Endothelial cell of umbilical vein (primary cell): ENCODE data around the gene COX4I1. TPM values are rescaled to one million over a fixed set of nuclear protein-coding genes. Genes with fewer than 3 reads are reported as not detected.

Experiments used
- Bru-seq: library from RNA; stranded (reverse); fragments of 400-500 nt; gene quantifications from one replicate; lab custom pipeline; 2021; lab: Mats Ljungman, UMichigan
- BruChase-seq, 2 experiments: library from RNA; stranded (reverse); fragments of 400-500 nt; gene quantifications; one replicate each; lab custom pipeline; 2021; lab: Mats Ljungman, UMichigan
- BruUV-seq: library from RNA; stranded (reverse); fragments of 400-500 nt; replicated peaks from 2 replicates; lab custom pipeline; 2021; lab: Mats Ljungman, UMichigan
- CTCF ChIA-PET: fragments of 300-600, 350-600 bp; sonication (Branson Sonifier 250); formaldehyde crosslinking; loops from one replicate; lab custom pipeline; 2021; ENCODE audit warnings: antibody characterized with exemption, inconsistent platforms; lab: Charles Lee
- POLR2A ChIA-PET: fragments of 300-600, 350-600 bp; sonication (Branson Sonifier 250); formaldehyde crosslinking; loops from one replicate; lab custom pipeline; 2021; ENCODE audit warnings: antibody characterized with exemption, inconsistent platforms; lab: Charles Lee
- DNase-seq: peaks from one replicate; pipeline ENCODE4 v3.0.0-alpha.2; 2011; ENCODE audit warnings: low read depth, low spot score
- FAIRE-seq: peaks from 2 replicates; lab custom pipeline; 2011; peaks lifted over from hg19 to GRCh38; lab: Jason Lieb, UNC
- H2AFZ ChIP-seq: 2 replicates; pipeline ENCODE4 v1.6.0; 2012; ENCODE audit warnings: low read depth, low read length, control low read depth, inconsistent platforms
- H3K27ac ChIP-seq: 2 replicates; pipeline ENCODE4 v1.5.1; 2011; ENCODE audit warnings: low read depth, mild to moderate bottlenecking, control low read depth, low read length, moderate library complexity; ENCODE audit not compliant: insufficient read depth
- H3K27me3 ChIP-seq, 2 experiments: 2 replicates each; pipeline versions ENCODE4 v1.6.0 to v1.6.1; 2011; ENCODE audit warnings: low read length in 2 of 2, mixed read lengths in 1 of 2; ENCODE audit not compliant: control insufficient read depth in 2 of 2, insufficient read depth in 2 of 2
- H3K36me3 ChIP-seq, 2 experiments: 2 replicates in 1 of 2; 3 replicates in 1 of 2; pipeline ENCODE4 v1.5.1; 2011; ENCODE audit warnings: low read length in 2 of 2, mild to moderate bottlenecking in 1 of 2, moderate library complexity in 1 of 2; ENCODE audit not compliant: control insufficient read depth in 2 of 2, insufficient read depth in 2 of 2; ENCODE audit errors: extremely low read depth in 1 of 2
- H3K4me1 ChIP-seq: 3 replicates; pipeline ENCODE4 v1.5.1; 2011; ENCODE audit warnings: mild to moderate bottlenecking, low read length; ENCODE audit not compliant: control insufficient read depth, insufficient read depth; ENCODE audit errors: extremely low read depth
- H3K4me2 ChIP-seq: 2 replicates; pipeline ENCODE4 v1.6.1; 2011; ENCODE audit warnings: low read length, control low read depth, mixed read lengths; ENCODE audit not compliant: insufficient read depth
- H3K4me3 ChIP-seq, 3 experiments: fragments of 200-600 bp in 1 of 3; sonication (generic), shearing (Covaris generic) in 1 of 3; replicated peaks in 1 of 3; 2 replicates each; pipeline ENCODE4 v1.5.1; 2011 to 2016; ENCODE audit warnings: control low read depth in 3 of 3, low read length in 3 of 3, mild to moderate bottlenecking in 2 of 3, inconsistent platforms in 1 of 3, low read depth in 1 of 3, moderate library complexity in 1 of 3; ENCODE audit not compliant: insufficient read depth in 1 of 3
- H3K79me2 ChIP-seq: 2 replicates; pipeline ENCODE4 v1.6.0; 2012; ENCODE audit warnings: low read length, inconsistent platforms; ENCODE audit not compliant: control insufficient read depth, insufficient read depth
- H3K9ac ChIP-seq: replicated peaks from 2 replicates; pipeline ENCODE3; 2011; ENCODE audit warnings: low read length, control low read depth; ENCODE audit not compliant: insufficient read depth; ENCODE audit errors: extremely low read depth
- H3K9me1 ChIP-seq: replicated peaks from 3 replicates; pipeline ENCODE4 v1.6.0; 2011; ENCODE audit warnings: mild to moderate bottlenecking, low read length; ENCODE audit not compliant: control insufficient read depth, insufficient read depth; ENCODE audit errors: extremely low read depth
- H3K9me3 ChIP-seq: replicated peaks from 2 replicates; pipeline ENCODE4 v1.5.1; 2012; ENCODE audit warnings: low read length, inconsistent platforms; ENCODE audit not compliant: control insufficient read depth, insufficient read depth
- H4K20me1 ChIP-seq: replicated peaks from 2 replicates; pipeline ENCODE3; 2011; ENCODE audit warnings: mild to moderate bottlenecking, low read length; ENCODE audit not compliant: control insufficient read depth, insufficient read depth; ENCODE audit errors: extremely low read depth
- CTCF ChIP-seq, 2 donors: IDR thresholded peaks; 1 replicate in 1 of 2; 2 replicates in 1 of 2; pipeline ENCODE4 v1.5.1; 2011; ENCODE audit warnings: low read length in 2 of 2, mild to moderate bottlenecking in 2 of 2, moderate library complexity in 2 of 2, control low read depth in 1 of 2, inconsistent platforms in 1 of 2, low read depth in 1 of 2; ENCODE audit not compliant: insufficient read depth in 1 of 2; ENCODE audit errors: extremely low read depth in 1 of 2
- EZH2 ChIP-seq: IDR thresholded peaks from 2 replicates; pipeline ENCODE4 v1.6.1; 2012; ENCODE audit warnings: borderline replicate concordance, low read depth, mild to moderate bottlenecking, moderate library complexity, low read length, inconsistent platforms; ENCODE audit not compliant: severe bottlenecking
- FOS ChIP-seq: IDR thresholded peaks from 2 replicates; pipeline ENCODE4 v1.6.1; 2011; ENCODE audit warnings: mild to moderate bottlenecking, low read length, moderate library complexity, borderline replicate concordance; ENCODE audit not compliant: insufficient read depth
- GATA2 ChIP-seq: IDR thresholded peaks from 2 replicates; pipeline ENCODE4 v1.7.0; 2011; ENCODE audit warnings: low read depth, mild to moderate bottlenecking, moderate library complexity, mixed read lengths, low read length; ENCODE audit not compliant: insufficient read length, insufficient read depth
- JUN ChIP-seq: IDR thresholded peaks from 2 replicates; pipeline ENCODE4 v1.6.1; 2011; ENCODE audit warnings: borderline replicate concordance, low read depth; ENCODE audit not compliant: insufficient read length, insufficient read depth
- MAX ChIP-seq: IDR thresholded peaks from 2 replicates; pipeline ENCODE4 v1.6.1; 2011; ENCODE audit not compliant: insufficient read depth, insufficient read length
- MYC ChIP-seq: IDR thresholded peaks from one replicate; pipeline ENCODE4 v1.6.1; 2011; ENCODE audit warnings: mild to moderate bottlenecking, low read depth, low read length
- POLR2A ChIP-seq: IDR thresholded peaks from 2 replicates; pipeline ENCODE4 v1.6.1; 2012; ENCODE audit warnings: low read depth, mild to moderate bottlenecking, control low read depth, low read length
- POLR2AphosphoS5 ChIP-seq: IDR thresholded peaks from 2 replicates; pipeline ENCODE4 v1.6.1; 2012; ENCODE audit warnings: low read depth, mild to moderate bottlenecking, control low read depth, low read length, moderate library complexity; ENCODE audit not compliant: insufficient read depth
- dilution Hi-C: fragments of 300-500 bp; cut with MboI; formaldehyde crosslinking; loops from one replicate; pipeline ENCODE4 v1.15.0; 2019; ENCODE audit warnings: low sequenced_read_pairs; ENCODE audit not compliant: extremely low pct_ligation_motif_present
- intact Hi-C: fragments of 100-400 bp; cut with micrococcal nuclease; formaldehyde crosslinking; loops from one replicate; pipeline ENCODE4 v1.10.0; 2022
- long read RNA-seq: library from polyadenylated mRNA; stranded (forward); transcript quantifications from one replicate; pipeline ENCODE4 v2.0.0, GENCODE V29; 2021
- polyA minus RNA-seq, 3 experiments: library from RNA; depleted of rRNA, polyadenylated mRNA; stranded (reverse); fragments of >200 nt; gene quantifications; 1 replicate in 1 of 3; 2 replicates in 2 of 3; pipeline ENCODE4 v1.2.3, GENCODE V29; 2011
- polyA plus RNA-seq, 4 experiments: library from polyadenylated mRNA; depleted of rRNA in 3 of 4; stranded (reverse) in 3 of 4; unstranded in 1 of 4; fragments of >200 nt; gene quantifications; 2 replicates each; pipeline versions ENCODE4 v1.2.1 to v1.2.3, GENCODE V29; 2011 to 2012; ENCODE audit warnings: missing spikeins in 1 of 4
- total RNA-seq: library from RNA; stranded (reverse); gene quantifications from 2 replicates; pipeline ENCODE4 v1.2.3, GENCODE V29; 2021

COX4I1 gene
- total RNA-seq (535 and 560 TPM in 2 replicates), polyA plus RNA-seq (795 and 953 TPM in 2 replicates), polyA minus RNA-seq (381 and 419 TPM in 2 replicates), Bru-seq, nascent RNA (percentile 95 among the genes with signal in this experiment), BruChase-seq, experiment 1, labeled RNA remaining after a 6-hour chase (percentile 95 among the genes with signal in this experiment), BruChase-seq, experiment 2, labeled RNA remaining after a 2-hour chase (percentile 93 among the genes with signal in this experiment)
- 1,076 and 1,089 TPM in 2 replicates for polyA plus RNA-seq (2011; cell fraction: cytosol; rRNA removed)
- 416 and 432 TPM in 2 replicates for polyA plus RNA-seq (2011; cell fraction: nucleus; rRNA removed)
- polyA plus RNA-seq (2012), result 545 and 754 TPM in 2 replicates
- polyA minus RNA-seq (2011; cell fraction: cytosol; rRNA and poly(A)+ RNA removed), result 233 TPM
- 44.8 and 51.5 TPM in 2 replicates for polyA minus RNA-seq (2011; cell fraction: nucleus; rRNA and poly(A)+ RNA removed)
- long read RNA-seq, transcript COX4I1-217 (1 exons, 3,946 nt), result minor isoform, 22 of 1,215 reads
- long read RNA-seq, transcript COX4I1-203 (5 exons, 873 nt), result minor isoform, 17 of 1,215 reads
- long read RNA-seq, transcript COX4I1-201 (5 exons, 708 nt), result major isoform, 1,102 of 1,215 reads
- long read RNA-seq, transcript COX4I1-202 (5 exons, 716 nt), result minor isoform, 6 of 1,215 reads
- long read RNA-seq, partial matches to known transcripts, result 34 of 1,215 reads
- long read RNA-seq, other reads (novel, unspliced or antisense), result 26 of 1,215 reads

- Histone ChIP-seq H3K27ac (peak within 1 kb of the TSS; percentile 96), H4K20me1 (peaks cover 5% of the 10 kb centered on the region), H3K36me3 (peaks cover 21 to 31% of the 10 kb centered on the region in 2 experiments), H3K27me3 (no peaks in the 10 kb centered on the region), H3K79me2 (peaks cover 82% of the 10 kb centered on the region), H3K4me1 (peaks cover 14% of the 10 kb centered on the region), H3K4me3 (peak within 1 kb of the TSS; percentile 52 to 99 (median 85)), H3K9me3 (no peaks in the 10 kb centered on the region), H3K9me1 (no peaks in the 10 kb centered on the region), H2AFZ (peak within 1 kb of the TSS; percentile 34), H3K4me2 (peak within 1 kb of the TSS; percentile 83), H3K9ac (peak within 1 kb of the TSS; percentile 98)
- ChIA-PET CTCF (interaction anchor here (0.7 to 2.1 kb wide), 3 partner anchors 11 to 22 kb away, joined by 3 to 7 read pairs (median 5); no protein-coding TSS in a partner anchor), POLR2A (no interaction called here)
- FAIRE-seq (peak; percentile 86), DNase-seq (peak; percentile 92)
- TF ChIP-seq POLR2AphosphoS5 (peak; percentile 70), MAX (peak; percentile 19), JUN (peak; percentile 3), MYC (no peak), EZH2 (no peak), CTCF (IDR thresholded peaks at IDR 0.05; ENCODE audit: extremely low read depth in 1 of 2, insufficient read depth in 1 of 2, low read depth in 1 of 2, low read length in 2 of 2) (no peak), POLR2A (peak; percentile 79), GATA2 (no peak), FOS (no peak)
- no TSS peak for BruUV-seq
- dilution Hi-C loops (no loop called here), intact Hi-C loops (loop anchor here (1.0 kb wide), 2 partner anchors 21 to 47 kb away; no protein-coding TSS in a partner anchor)
These were observed at the start of gene COX4I1, which contains the start of gene EMC8 for GRCh38 chr16:85799497-85800320. COX4I1 (plus strand) TSS chr16:85799695; CDS start chr16:85801206, 1,511 bp downstream. EMC8 (minus strand) TSS chr16:85799544; CDS start chr16:85799295, 249 bp downstream.
